ENCODE data around the gene TMEM203. TPM values are rescaled to one million over a fixed set of nuclear protein-coding genes. Genes with fewer than 3 reads are reported as not detected.

The TMEM203 gene
- total RNA-seq, 2 experiments from 2014 or later, result 42.9 to 58.2 TPM

- BruUV-seq (replicated peaks), result no TSS peak
- Histone ChIP-seq H3K4me2 (ENCODE audit: low read length) (peak overlapping the region; percentile 50), H2AFZ (ENCODE audit: low read length) (no peak overlapping the region), H3K4me1 (ENCODE audit: insufficient read depth, low read length, poor library complexity, severe bottlenecking) (peaks cover 4% of the 10 kb centered on the region), H4K20me1 (ENCODE audit: insufficient read depth, low read length) (no peaks in the 10 kb centered on the region), H3K4me3 (ENCODE audit: low read depth, low read length, poor library complexity, severe bottlenecking) (peak overlapping the region; percentile 26), H3K79me2 (ENCODE audit: insufficient read depth, low read depth, low read length) (no peaks in the 10 kb centered on the region), H3K27ac (ENCODE audit: low read depth, low read length, poor library complexity, severe bottlenecking) (no peak overlapping the region), H3K9me2 (ENCODE audit: insufficient read depth, low read length) (no peaks in the 10 kb centered on the region), H3K36me3 (ENCODE audit: insufficient read depth, low read length) (no peaks in the 10 kb centered on the region), H3K9me3 (ENCODE audit: low read length) (no peaks in the 10 kb centered on the region)
- intact Hi-C loops (cut with micrococcal nuclease; ENCODE audit: unreplicated experiment), result no loop called here
- ChIA-PET POLR2A (no interaction called here), CTCF (ENCODE audit: unreplicated experiment) (no interaction called here)
- no peak for DNase-seq (ENCODE audit: low spot score)
- no peak for TF ChIP-seq CTCF (conservative IDR thresholded peaks at IDR 0.05; ENCODE audit: low read length)
- peak; percentile 6 for TF ChIP-seq EZH2phosphoT487 (IDR thresholded peaks at IDR 0.05; ENCODE audit: borderline replicate concordance, low read depth, low read length)
Measured at GRCh38 chr9:137168904-137169856, 36.3 kb downstream of the TMEM203 start.

GRCh38 chr9:137168573-137168903, 36.9 kb downstream of the TMEM203 start:
- Histone ChIP-seq H3K79me2 (ENCODE audit: insufficient read depth, low read depth, low read length) (no peaks in the 10 kb centered on the region), H3K36me3 (ENCODE audit: insufficient read depth, low read length) (no peaks in the 10 kb centered on the region), H3K4me1 (ENCODE audit: insufficient read depth, low read length, poor library complexity, severe bottlenecking) (peaks cover 4% of the 10 kb centered on the region), H4K20me1 (ENCODE audit: insufficient read depth, low read length) (no peaks in the 10 kb centered on the region), H3K27ac (ENCODE audit: low read depth, low read length, poor library complexity, severe bottlenecking) (no peak overlapping the region), H3K4me2 (ENCODE audit: low read length) (peak overlapping the region; percentile 50; the same call in 1 of the 2 replicates), H3K9me2 (ENCODE audit: insufficient read depth, low read length) (no peaks in the 10 kb centered on the region), H3K9me3 (ENCODE audit: low read length) (no peaks in the 10 kb centered on the region), H2AFZ (ENCODE audit: low read length) (no peak overlapping the region), H3K4me3 (ENCODE audit: low read depth, low read length, poor library complexity, severe bottlenecking) (peak overlapping the region; percentile 26)
- ChIA-PET CTCF (ENCODE audit: unreplicated experiment) (interaction anchor here (0.5 kb wide), 1 partner anchor 32 kb away, joined by 3 read pairs; no protein-coding TSS in a partner anchor), POLR2A (no interaction called here)
- TF ChIP-seq EZH2phosphoT487 (IDR thresholded peaks at IDR 0.05; ENCODE audit: borderline replicate concordance, low read depth, low read length) (peak; percentile 35; the same call in 1 of the 2 replicates), CTCF (conservative IDR thresholded peaks at IDR 0.05; ENCODE audit: low read length) (no peak)
- no TSS peak for BruUV-seq (replicated peaks)
- intact Hi-C loops (cut with micrococcal nuclease; ENCODE audit: unreplicated experiment), result no loop called here
- no peak for DNase-seq (ENCODE audit: low spot score)
